CD8-positive, alpha-beta memory T cell (primary cell): ENCODE measurements around the gene PRKRA. TPM values are rescaled to one million over a fixed set of nuclear protein-coding genes. Genes with fewer than 3 reads are reported as not detected.
"Not testable (repeated sequence)": the region's sequence is repeated elsewhere in the genome, so short reads cannot be mapped to it uniquely, and the experiment has no call there.

Experiments used
- CTCF ChIA-PET: fragments of 350-600 bp; sonication (Branson Sonifier 250); formaldehyde crosslinking; loops from one replicate; lab custom pipeline; 2021; ENCODE audit warnings: antibody characterized with exemption; lab: Charles Lee
- POLR2A ChIA-PET: fragments of 350-600 bp; sonication (Branson Sonifier 250); formaldehyde crosslinking; loops from one replicate; lab custom pipeline; 2021; ENCODE audit warnings: antibody characterized with exemption; lab: Charles Lee
- DNase-seq, 5 donors: peaks; one replicate each; pipeline versions ENCODE4 v3.0.0 to v3.0.0-alpha.2; 2020 to 2022; ENCODE audit warnings: mixed read lengths in 1 of 5
- H3K27ac ChIP-seq: one replicate; pipeline ENCODE4 v1.7.0; 2013; ENCODE audit warnings: low read depth, mild to moderate bottlenecking, low read length, moderate library complexity
- H3K27me3 ChIP-seq: 2 replicates; pipeline ENCODE4 v1.7.0; 2013; ENCODE audit warnings: low read length, mild to moderate bottlenecking; ENCODE audit not compliant: insufficient read depth, poor library complexity, severe bottlenecking
- H3K36me3 ChIP-seq: 2 replicates; pipeline ENCODE4 v1.7.0; 2013; ENCODE audit warnings: mild to moderate bottlenecking, low read length, moderate library complexity; ENCODE audit not compliant: insufficient read depth
- H3K4me1 ChIP-seq: 2 replicates; pipeline ENCODE4 v1.7.0; 2013; ENCODE audit warnings: mild to moderate bottlenecking, low read length, moderate library complexity; ENCODE audit not compliant: insufficient read depth
- H3K4me3 ChIP-seq: 2 replicates; pipeline ENCODE4 v1.7.0; 2013; ENCODE audit warnings: mild to moderate bottlenecking, low read length
- H3K9me3 ChIP-seq: 2 replicates; pipeline ENCODE4 v1.7.0; 2013; ENCODE audit warnings: mild to moderate bottlenecking, low read length
- H3K27ac Mint-ChIP-seq, 8 donors: one replicate each; pipeline ENCODE4 v1.8.0; 2020 to 2021; ENCODE audit warnings: mixed read lengths in 8 of 8, mild to moderate bottlenecking in 6 of 8, inconsistent platforms in 3 of 8, moderate library complexity in 3 of 8
- H3K27me3 Mint-ChIP-seq, 2 donors: one replicate each; pipeline ENCODE4 v1.8.0; 2020 to 2021; ENCODE audit warnings: mixed read lengths in 2 of 2, mild to moderate bottlenecking in 1 of 2, moderate library complexity in 1 of 2
- H3K36me3 Mint-ChIP-seq, 3 donors: one replicate each; pipeline ENCODE4 v1.8.0; 2020 to 2021; ENCODE audit warnings: mixed read lengths in 3 of 3, inconsistent platforms in 1 of 3, mild to moderate bottlenecking in 1 of 3
- H3K4me1 Mint-ChIP-seq, 3 donors: one replicate each; pipeline ENCODE4 v1.8.0; 2020 to 2021; ENCODE audit warnings: mixed read lengths in 3 of 3, inconsistent platforms in 1 of 3, mild to moderate bottlenecking in 1 of 3
- H3K4me3 Mint-ChIP-seq, 7 donors: one replicate each; pipeline ENCODE4 v1.8.0; 2020 to 2021; ENCODE audit warnings: mixed read lengths in 7 of 7, mild to moderate bottlenecking in 6 of 7, moderate library complexity in 4 of 7, inconsistent platforms in 2 of 7
- H3K9me3 Mint-ChIP-seq, 5 donors: one replicate each; pipeline ENCODE4 v1.8.0; 2020 to 2022; ENCODE audit warnings: mixed read lengths in 5 of 5, mild to moderate bottlenecking in 3 of 5, moderate library complexity in 2 of 5, inconsistent platforms in 1 of 5
- polyA plus RNA-seq: library from polyadenylated mRNA; unstranded; fragments of 300-500 nt; fragmentation: Illumina TruSeq; gene quantifications from one replicate; pipeline ENCODE4 v1.2.3, GENCODE V29; 2021
- total RNA-seq, 2 experiments: library from RNA; stranded (reverse); gene quantifications; one replicate each; pipeline ENCODE4 v1.2.3, GENCODE V29; 2021

Gene PRKRA
- total and polyA plus RNA-seq, 3 experiments from 2014 or later: 48.4 to 58.0 (median 48.5) TPM

- CTCF ChIA-PET: interaction anchor here (0.6 kb wide), 1 partner anchor 17 kb away, joined by 3 read pairs; no protein-coding TSS in a partner anchor
- peak overlapping the region; percentile 93 for H3K27ac ChIP-seq
- peaks cover 27% of the 10 kb centered on the region for H3K4me1 ChIP-seq
- H3K36me3 Mint-ChIP-seq: peaks cover 0 to 15% (median 0%) of the 10 kb centered on the region in 3 donors
- H3K36me3 ChIP-seq: no peaks in the 10 kb centered on the region
- POLR2A ChIA-PET: no interaction called here
- no peaks in the 10 kb centered on the region for H3K27me3 Mint-ChIP-seq
- peaks cover 33 to 45% (median 37%) of the 10 kb centered on the region in 3 donors for H3K4me1 Mint-ChIP-seq
- H3K4me3 Mint-ChIP-seq: peak overlapping the region; percentile 92 to 99 (median 98)
- no peaks in the 10 kb centered on the region for H3K9me3 ChIP-seq
- peak overlapping the region; percentile 63 to 100 (median 98) for H3K27ac Mint-ChIP-seq
- peak overlapping the region; percentile 98 for H3K4me3 ChIP-seq
- H3K9me3 Mint-ChIP-seq: no peaks in the 10 kb centered on the region
- no peaks in the 10 kb centered on the region for H3K27me3 ChIP-seq
- no peak for DNase-seq
These were observed 26.6 kb upstream of the PRKRA start for GRCh38 chr2:178477443-178478129.

- H3K9me3 ChIP-seq: no peaks in the 10 kb centered on the region
- Mint-ChIP-seq H3K4me1 (peaks cover 22 to 33% (median 26%) of the 10 kb centered on the region in 3 donors), H3K9me3 (no peaks in the 10 kb centered on the region), H3K36me3 (peaks cover 0 to 15% (median 0%) of the 10 kb centered on the region in 3 donors), H3K27me3 (no peaks in the 10 kb centered on the region), H3K27ac (peak overlapping the region in 3 of 8 donors; percentile 14 to 46 (median 32)), H3K4me3 (no peak overlapping the region)
- no peak overlapping the region for H3K27ac ChIP-seq
- no peak for DNase-seq
- no peak overlapping the region for H3K4me3 ChIP-seq
- H3K36me3 ChIP-seq: no peaks in the 10 kb centered on the region
- ChIA-PET POLR2A (interaction anchor here (1.2 kb wide), 1 partner anchor 25 kb away, joined by 5 read pairs; the partner anchor contains the start of genes PJVK and PRKRA), CTCF (no interaction called here)
- H3K4me1 ChIP-seq: peaks cover 16% of the 10 kb centered on the region
- no peaks in the 10 kb centered on the region for H3K27me3 ChIP-seq
These were observed 25.5 kb upstream of the PRKRA start for GRCh38 chr2:178476477-178476876.

GRCh38 chr2:178474560-178474959 lies 23.6 kb upstream of the PRKRA start:
- no peaks in the 10 kb centered on the region for H3K27me3 Mint-ChIP-seq
- H3K4me1 Mint-ChIP-seq: peaks cover 14 to 21% (median 14%) of the 10 kb centered on the region in 3 donors
- H3K27ac ChIP-seq: no peak overlapping the region
- H3K36me3 ChIP-seq: no peaks in the 10 kb centered on the region
- ChIA-PET CTCF (no interaction called here), POLR2A (no interaction called here)
- peaks cover 5% of the 10 kb centered on the region for H3K4me1 ChIP-seq
- no peaks in the 10 kb centered on the region for H3K9me3 Mint-ChIP-seq
- peak overlapping the region in 1 of 8 donors; percentile 33 for H3K27ac Mint-ChIP-seq
- H3K36me3 Mint-ChIP-seq: peaks cover 0 to 10% (median 0%) of the 10 kb centered on the region in 3 donors
- no peak for DNase-seq
- H3K9me3 ChIP-seq: no peaks in the 10 kb centered on the region
- H3K27me3 ChIP-seq: no peaks in the 10 kb centered on the region
- no peak overlapping the region for H3K4me3 ChIP-seq
- no peak overlapping the region for H3K4me3 Mint-ChIP-seq

DNA sequence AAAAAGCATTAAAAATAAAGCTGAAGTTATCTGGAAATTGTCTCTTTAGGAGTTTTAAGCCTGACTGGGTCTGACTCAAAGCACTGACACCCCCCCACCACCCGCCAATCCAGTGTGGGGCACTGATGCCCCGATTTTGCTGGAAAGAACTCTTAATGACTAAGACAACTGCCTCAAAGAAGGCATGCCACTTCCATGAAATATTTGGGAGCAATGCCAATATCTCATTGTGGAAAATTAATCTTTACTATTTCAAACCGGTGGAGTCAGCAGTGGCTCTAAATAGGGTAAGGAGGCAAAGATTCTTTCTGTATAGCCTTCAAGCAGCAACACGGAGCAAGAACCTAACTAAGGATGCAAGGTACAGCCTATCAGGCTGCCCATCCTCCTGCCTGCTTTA lies 23.0 kb upstream of the PRKRA start:
- no peak overlapping the region for H3K4me3 ChIP-seq
- H3K27me3 ChIP-seq: no peaks in the 10 kb centered on the region
- no peaks in the 10 kb centered on the region for H3K36me3 ChIP-seq
- no peak for DNase-seq
- Mint-ChIP-seq H3K36me3 (peaks cover 0 to 8% (median 0%) of the 10 kb centered on the region in 3 donors), H3K4me3 (no peak overlapping the region), H3K27ac (peak overlapping the region in 1 of 8 donors; percentile 36), H3K27me3 (no peaks in the 10 kb centered on the region), H3K9me3 (no peaks in the 10 kb centered on the region), H3K4me1 (peaks cover 8 to 15% (median 9%) of the 10 kb centered on the region in 3 donors)
- POLR2A ChIA-PET: no interaction called here
- CTCF ChIA-PET: no interaction called here
- no peak overlapping the region for H3K27ac ChIP-seq
- H3K4me1 ChIP-seq: no peaks in the 10 kb centered on the region
- no peaks in the 10 kb centered on the region for H3K9me3 ChIP-seq

GRCh38 chr2:178473373-178473772 lies 22.4 kb upstream of the PRKRA start:
- H3K36me3 Mint-ChIP-seq: peaks cover 0 to 2% (median 0%) of the 10 kb centered on the region in 3 donors
- ChIA-PET CTCF (no interaction called here), POLR2A (interaction anchor here (0.5 kb wide), 1 partner anchor 22 kb away, joined by 3 read pairs; the partner anchor contains the start of genes PJVK and PRKRA)
- H3K27ac Mint-ChIP-seq: no peak overlapping the region
- H3K27ac ChIP-seq: no peak overlapping the region
- H3K4me1 ChIP-seq: no peaks in the 10 kb centered on the region
- H3K9me3 ChIP-seq: no peaks in the 10 kb centered on the region
- H3K36me3 ChIP-seq: no peaks in the 10 kb centered on the region
- no peaks in the 10 kb centered on the region for H3K9me3 Mint-ChIP-seq
- DNase-seq: no peak
- H3K4me3 ChIP-seq: no peak overlapping the region
- H3K4me3 Mint-ChIP-seq: peak overlapping the region in 1 of 7 donors; percentile 5
- no peaks in the 10 kb centered on the region for H3K27me3 Mint-ChIP-seq
- peaks cover 4 to 11% (median 4%) of the 10 kb centered on the region in 3 donors for H3K4me1 Mint-ChIP-seq
- H3K27me3 ChIP-seq: no peaks in the 10 kb centered on the region

- H3K27me3 Mint-ChIP-seq, H3K36me3 ChIP-seq, H3K27ac Mint-ChIP-seq, DNase-seq, H3K36me3 Mint-ChIP-seq, H3K4me1 Mint-ChIP-seq, H3K9me3 Mint-ChIP-seq, CTCF ChIA-PET, H3K27ac ChIP-seq, H3K27me3 ChIP-seq, POLR2A ChIA-PET, H3K4me3 Mint-ChIP-seq, H3K4me3 ChIP-seq, H3K9me3 ChIP-seq, H3K4me1 ChIP-seq: not testable (repeated sequence)
These were observed 20.3 kb upstream of the PRKRA start for GRCh38 chr2:178471313-178471712.

- H3K36me3 ChIP-seq: no peaks in the 10 kb centered on the region
- Mint-ChIP-seq H3K4me1 (no peaks in the 10 kb centered on the region), H3K9me3 (no peaks in the 10 kb centered on the region), H3K27ac (no peak overlapping the region), H3K36me3 (peaks cover 0 to 3% (median 2%) of the 10 kb centered on the region in 3 donors), H3K4me3 (no peak overlapping the region), H3K27me3 (no peaks in the 10 kb centered on the region)
- H3K27me3 ChIP-seq: no peaks in the 10 kb centered on the region
- POLR2A ChIA-PET: no interaction called here
- no peaks in the 10 kb centered on the region for H3K9me3 ChIP-seq
- no peaks in the 10 kb centered on the region for H3K4me1 ChIP-seq
- no peak overlapping the region for H3K4me3 ChIP-seq
- H3K27ac ChIP-seq: no peak overlapping the region
- no peak for DNase-seq
- CTCF ChIA-PET: no interaction called here
These were observed 18.4 kb upstream of the PRKRA start for GRCh38 chr2:178469219-178469849.

DNA sequence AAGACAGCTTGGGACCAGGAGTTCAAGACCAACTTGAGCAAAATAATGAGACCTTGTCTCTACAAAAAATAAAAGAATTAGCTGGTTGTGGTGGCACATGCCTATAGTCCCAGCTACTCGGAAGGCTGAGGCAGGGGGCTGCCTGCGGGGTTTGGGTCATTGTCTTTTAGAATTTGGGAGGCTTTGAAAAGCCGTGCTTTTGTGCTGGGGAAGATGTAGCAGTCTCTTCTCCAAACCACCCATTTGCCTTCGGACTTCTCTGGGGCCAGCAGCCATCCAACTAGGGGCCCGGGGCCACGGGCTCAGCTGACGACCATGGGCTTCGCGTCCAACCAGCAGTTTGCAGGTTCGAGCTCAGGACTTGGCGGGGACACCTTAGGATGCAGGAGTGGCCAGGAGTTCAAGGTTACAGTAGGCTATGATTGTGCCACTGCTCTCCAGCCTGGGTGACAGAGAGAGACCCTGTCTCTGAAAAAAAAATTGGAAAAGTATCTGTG lies 6.5 kb upstream of the PRKRA start:
- no peaks in the 10 kb centered on the region for H3K4me1 ChIP-seq
- no peaks in the 10 kb centered on the region for H3K9me3 ChIP-seq
- H3K27ac ChIP-seq: no peak overlapping the region
- Mint-ChIP-seq H3K9me3 (no peaks in the 10 kb centered on the region), H3K4me1 (no peaks in the 10 kb centered on the region), H3K4me3 (no peak overlapping the region), H3K36me3 (peaks cover 0 to 2% (median 0%) of the 10 kb centered on the region in 3 donors), H3K27ac (no peak overlapping the region), H3K27me3 (peaks cover 0 to 4% of the 10 kb centered on the region in 2 donors)
- ChIA-PET CTCF (interaction anchor here (1.1 kb wide), 1 partner anchor 9 kb away, joined by 3 read pairs; no protein-coding TSS in a partner anchor), POLR2A (no interaction called here)
- H3K36me3 ChIP-seq: no peaks in the 10 kb centered on the region
- no peaks in the 10 kb centered on the region for H3K27me3 ChIP-seq
- H3K4me3 ChIP-seq: no peak overlapping the region
- no peak for DNase-seq
